Measurements from ENCODE around the gene PTH2R. TPM values are rescaled to one million over a fixed set of nuclear protein-coding genes. Genes with fewer than 3 reads are reported as not detected.

Gene PTH2R
- total and polyA plus RNA-seq, 9 of the 15 experiments (the other 6 are each of a cell fraction or from before 2014, with no cell fraction given): 2.7 to 8.8 (median 4.2) TPM

GRCh38 chr2:208542465-208543041, 136.0 kb downstream of the PTH2R start (continued):
- TF ChIP-seq MLLT1 (IDR thresholded peaks at IDR 0.05) (peak; percentile 51 to 74; a peak in 2 of 4 replicates), POLR2B (IDR thresholded peaks at IDR 0.05; ENCODE audit: low read depth, partially characterized antibody) (peak; percentile 66), HNRNPUL1 (IDR thresholded peaks at IDR 0.05; ENCODE audit: low read length) (no peak), ZNF717 (CRISPR knock-in tag; IDR thresholded peaks at IDR 0.05) (no peak), LEF1 (IDR thresholded peaks at IDR 0.05) (no peak), CBFA2T3 (IDR thresholded peaks at IDR 0.05) (no peak), CCNT2 (IDR thresholded peaks at IDR 0.05; ENCODE audit: borderline replicate concordance, extremely low read depth, insufficient read length, low read depth, low read length) (no peak), HIVEP1 (CRISPR knock-in tag; IDR thresholded peaks at IDR 0.05) (no peak), ZFX (CRISPR knock-in tag; IDR thresholded peaks at IDR 0.05) (peak; percentile 32; the same call in 1 of the 2 replicates), HES1 (IDR thresholded peaks at IDR 0.05; ENCODE audit: low read depth) (no peak), NFRKB (IDR thresholded peaks at IDR 0.05; ENCODE audit: low read depth) (peak; percentile 41; the same call in 1 of the 2 replicates), ZNF23 (CRISPR knock-in tag; IDR thresholded peaks at IDR 0.05) (no peak), ARID1B (IDR thresholded peaks at IDR 0.05) (no peak), TRIM28 (IDR thresholded peaks at IDR 0.05) (no peak), GABPA (tag; conservative IDR thresholded peaks at IDR 0.05; ENCODE audit: low read depth) (no peak), HMG20B (CRISPR knock-in tag; IDR thresholded peaks at IDR 0.05) (no peak), KDM2B (CRISPR knock-in tag; IDR thresholded peaks at IDR 0.05) (no peak), THRAP3 (IDR thresholded peaks at IDR 0.05; ENCODE audit: borderline replicate concordance) (no peak), CEBPB (tag; IDR thresholded peaks at IDR 0.05) (no peak), SMARCA4 (IDR thresholded peaks at IDR 0.05) (0 out of 2 replicates have a peak, but pooled peaks have one; percentile 13), PCBP1 (IDR thresholded peaks at IDR 0.05; ENCODE audit: low read depth, low read length, poor library complexity, severe bottlenecking) (no peak), ZEB2 (IDR thresholded peaks at IDR 0.05) (no peak), ZBTB8A (IDR thresholded peaks at IDR 0.05; ENCODE audit: partially characterized antibody) (no peak)
- TF ChIP-seq, protein P1, sequence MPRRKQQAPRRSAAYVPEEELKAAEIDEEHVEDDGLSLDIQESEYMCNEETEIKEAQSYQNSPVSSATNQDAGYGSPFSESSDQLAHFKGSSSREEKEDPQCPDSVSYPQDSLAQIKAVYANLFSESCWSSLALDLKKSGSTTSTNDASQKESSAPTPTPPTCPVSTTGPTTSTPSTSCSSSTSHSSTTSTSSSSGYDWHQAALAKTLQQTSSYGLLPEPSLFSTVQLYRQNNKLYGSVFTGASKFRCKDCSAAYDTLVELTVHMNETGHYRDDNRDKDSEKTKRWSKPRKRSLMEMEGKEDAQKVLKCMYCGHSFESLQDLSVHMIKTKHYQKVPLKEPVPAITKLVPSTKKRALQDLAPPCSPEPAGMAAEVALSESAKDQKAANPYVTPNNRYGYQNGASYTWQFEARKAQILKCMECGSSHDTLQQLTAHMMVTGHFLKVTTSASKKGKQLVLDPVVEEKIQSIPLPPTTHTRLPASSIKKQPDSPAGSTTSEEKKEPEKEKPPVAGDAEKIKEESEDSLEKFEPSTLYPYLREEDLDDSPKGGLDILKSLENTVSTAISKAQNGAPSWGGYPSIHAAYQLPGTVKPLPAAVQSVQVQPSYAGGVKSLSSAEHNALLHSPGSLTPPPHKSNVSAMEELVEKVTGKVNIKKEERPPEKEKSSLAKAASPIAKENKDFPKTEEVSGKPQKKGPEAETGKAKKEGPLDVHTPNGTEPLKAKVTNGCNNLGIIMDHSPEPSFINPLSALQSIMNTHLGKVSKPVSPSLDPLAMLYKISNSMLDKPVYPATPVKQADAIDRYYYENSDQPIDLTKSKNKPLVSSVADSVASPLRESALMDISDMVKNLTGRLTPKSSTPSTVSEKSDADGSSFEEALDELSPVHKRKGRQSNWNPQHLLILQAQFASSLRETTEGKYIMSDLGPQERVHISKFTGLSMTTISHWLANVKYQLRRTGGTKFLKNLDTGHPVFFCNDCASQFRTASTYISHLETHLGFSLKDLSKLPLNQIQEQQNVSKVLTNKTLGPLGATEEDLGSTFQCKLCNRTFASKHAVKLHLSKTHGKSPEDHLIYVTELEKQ (CRISPR knock-in tag; IDR thresholded peaks at IDR 0.05): no peak
